Mesodermal cell (in vitro differentiated cells): Measurements from ENCODE around the gene RAB27A.
"Not testable (repeated sequence)": the region's sequence is repeated elsewhere in the genome, so short reads cannot be mapped to it uniquely, and the experiment has no call there.

ENCODE experiments used
- H3K27ac ChIP-seq: 2 replicates; pipeline ENCODE4 v1.7.0; 2013; ENCODE audit warnings: mild to moderate bottlenecking, low read depth, low read length, moderate library complexity; ENCODE audit not compliant: severe bottlenecking
- H3K36me3 ChIP-seq: 2 replicates; pipeline ENCODE4 v1.7.1; 2013; ENCODE audit warnings: mild to moderate bottlenecking, low read length, moderate library complexity; ENCODE audit not compliant: control insufficient read depth, insufficient read depth
- H3K4me1 ChIP-seq: one replicate; pipeline ENCODE4 v1.7.1; 2013; ENCODE audit warnings: mild to moderate bottlenecking, low read length; ENCODE audit not compliant: insufficient read depth, control insufficient read depth, poor library complexity, severe bottlenecking
- H3K4me3 ChIP-seq: 2 replicates; pipeline ENCODE4 v1.7.0; 2013; ENCODE audit warnings: low read length, control low read depth, mild to moderate bottlenecking; ENCODE audit not compliant: insufficient read depth, poor library complexity, severe bottlenecking; ENCODE audit errors: extremely low read depth
- H3K9me3 ChIP-seq: 2 replicates; pipeline ENCODE4 v1.7.1; 2013; ENCODE audit warnings: mild to moderate bottlenecking, low read length, moderate library complexity; ENCODE audit not compliant: control insufficient read depth
- WGBS, 2 experiments: methylation state at CpG; one replicate each; pipeline ENCODE4 v1.1.5; 2013; ENCODE audit warnings: missing lambda C conversion rate in 2 of 2; ENCODE audit not compliant: insufficient coverage in 2 of 2; 5-methylcytosine and 5-hydroxymethylcytosine counted together

Gene RAB27A

GRCh38 chr15:55250392-55250791, 39.2 kb downstream of the RAB27A start:
- Histone ChIP-seq H3K4me3 (no peak overlapping the region), H3K36me3 (no peaks in the 10 kb centered on the region), H3K4me1 (peaks cover 6% of the 10 kb centered on the region), H3K9me3 (no peaks in the 10 kb centered on the region), H3K27ac (no peak overlapping the region)
- no CpG with 5 or more reads among the region's 2 CpGs for WGBS, 2 experiments

GRCh38 chr15:55249885-55250284, 39.7 kb downstream of the RAB27A start:
- H3K9me3 ChIP-seq, H3K4me3 ChIP-seq, H3K4me1 ChIP-seq, H3K36me3 ChIP-seq, H3K27ac ChIP-seq: not testable (repeated sequence)
- 70 to 98% methylated on average over 4 to 5 of the region's 9 CpGs for WGBS, 2 experiments

GRCh38 chr15:55248895-55249294, 40.7 kb downstream of the RAB27A start:
- Histone ChIP-seq H3K36me3 (no peaks in the 10 kb centered on the region), H3K9me3 (no peaks in the 10 kb centered on the region), H3K4me1 (peaks cover 6% of the 10 kb centered on the region), H3K27ac (no peak overlapping the region), H3K4me3 (no peak overlapping the region)
- whole genome bisulfite sequencing, 2 experiments: no CpG with 5 or more reads among the region's 1 CpG

- no peak overlapping the region for H3K4me3 ChIP-seq
- WGBS, 2 experiments: 88 to 94% methylated on average over 4 to 6 of the region's 7 CpGs
- no peaks in the 10 kb centered on the region for H3K9me3 ChIP-seq
- H3K27ac ChIP-seq: no peak overlapping the region
- H3K4me1 ChIP-seq: no peaks in the 10 kb centered on the region
- no peaks in the 10 kb centered on the region for H3K36me3 ChIP-seq
These were observed 41.7 kb downstream of the RAB27A start for GRCh38 chr15:55247766-55248427.

GRCh38 chr15:55247311-55247710, 42.3 kb downstream of the RAB27A start:
- Histone ChIP-seq H3K9me3 (no peaks in the 10 kb centered on the region), H3K4me3 (no peak overlapping the region), H3K27ac (no peak overlapping the region), H3K36me3 (no peaks in the 10 kb centered on the region), H3K4me1 (no peaks in the 10 kb centered on the region)

GRCh38 chr15:55246567-55246966, 43.0 kb downstream of the RAB27A start:
- Histone ChIP-seq H3K36me3 (no peaks in the 10 kb centered on the region), H3K4me1 (no peaks in the 10 kb centered on the region), H3K4me3 (no peak overlapping the region), H3K9me3 (no peaks in the 10 kb centered on the region), H3K27ac (no peak overlapping the region)
- 79 to 100% methylated on average over 1 to 2 of the region's 3 CpGs for WGBS, 2 experiments

GRCh38 chr15:55245059-55245458, 44.6 kb downstream of the RAB27A start:
- H3K36me3 ChIP-seq: no peaks in the 10 kb centered on the region
- H3K27ac ChIP-seq: no peak overlapping the region
- 75 to 100% methylated on average over 1 of the region's 4 CpGs for WGBS, 2 experiments
- no peak overlapping the region for H3K4me3 ChIP-seq
- no peaks in the 10 kb centered on the region for H3K4me1 ChIP-seq
- H3K9me3 ChIP-seq: no peaks in the 10 kb centered on the region

- Histone ChIP-seq H3K36me3 (no peaks in the 10 kb centered on the region), H3K27ac (no peak overlapping the region), H3K9me3 (no peaks in the 10 kb centered on the region), H3K4me1 (no peaks in the 10 kb centered on the region), H3K4me3 (no peak overlapping the region)
- WGBS, 2 experiments: no CpG with 5 or more reads among the region's 1 CpG
These were observed 47.7 kb downstream of the RAB27A start for GRCh38 chr15:55241891-55242290.

- no peak overlapping the region for H3K27ac ChIP-seq
- no peaks in the 10 kb centered on the region for H3K4me1 ChIP-seq
- H3K36me3 ChIP-seq: no peaks in the 10 kb centered on the region
- no CpG with 5 or more reads among the region's 1 CpG for WGBS, 2 experiments
- H3K9me3 ChIP-seq: no peaks in the 10 kb centered on the region
- H3K4me3 ChIP-seq: no peak overlapping the region
These were observed 48.4 kb downstream of the RAB27A start for GRCh38 chr15:55241186-55241585.

- Histone ChIP-seq H3K27ac (no peak overlapping the region), H3K36me3 (no peaks in the 10 kb centered on the region), H3K4me3 (no peak overlapping the region), H3K4me1 (no peaks in the 10 kb centered on the region), H3K9me3 (no peaks in the 10 kb centered on the region)
- 83 to 100% methylated on average over 1 of the region's 3 CpGs for WGBS, 2 experiments
These were observed 49.4 kb downstream of the RAB27A start for GRCh38 chr15:55240125-55240760.

GRCh38 chr15:55239440-55240124, 50.0 kb downstream of the RAB27A start:
- 100% methylated on average over 1 to 2 of the region's 5 CpGs for WGBS, 2 experiments
- H3K4me3 ChIP-seq: no peak overlapping the region
- H3K27ac ChIP-seq: no peak overlapping the region
- H3K9me3 ChIP-seq: no peaks in the 10 kb centered on the region
- no peaks in the 10 kb centered on the region for H3K36me3 ChIP-seq
- H3K4me1 ChIP-seq: no peaks in the 10 kb centered on the region
